Activated CD8-positive, alpha-beta memory T cell treated with anti-CD3 and anti-CD28 coated beads, Interleukin-2, amount 50 U/mL, for 24 hours (primary cell): ENCODE data around the gene MRM3.
"Not testable (repeated sequence)": the region's sequence is repeated elsewhere in the genome, so short reads cannot be mapped to it uniquely, and the experiment has no call there.

Experiments
- DNase-seq: peaks from one replicate; pipeline ENCODE4 v3.0.0-alpha.2; 2020; ENCODE audit errors: extremely low read depth

MRM3 gene, protein sequence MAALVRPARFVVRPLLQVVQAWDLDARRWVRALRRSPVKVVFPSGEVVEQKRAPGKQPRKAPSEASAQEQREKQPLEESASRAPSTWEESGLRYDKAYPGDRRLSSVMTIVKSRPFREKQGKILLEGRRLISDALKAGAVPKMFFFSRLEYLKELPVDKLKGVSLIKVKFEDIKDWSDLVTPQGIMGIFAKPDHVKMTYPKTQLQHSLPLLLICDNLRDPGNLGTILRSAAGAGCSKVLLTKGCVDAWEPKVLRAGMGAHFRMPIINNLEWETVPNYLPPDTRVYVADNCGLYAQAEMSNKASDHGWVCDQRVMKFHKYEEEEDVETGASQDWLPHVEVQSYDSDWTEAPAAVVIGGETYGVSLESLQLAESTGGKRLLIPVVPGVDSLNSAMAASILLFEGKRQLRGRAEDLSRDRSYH

DNA sequence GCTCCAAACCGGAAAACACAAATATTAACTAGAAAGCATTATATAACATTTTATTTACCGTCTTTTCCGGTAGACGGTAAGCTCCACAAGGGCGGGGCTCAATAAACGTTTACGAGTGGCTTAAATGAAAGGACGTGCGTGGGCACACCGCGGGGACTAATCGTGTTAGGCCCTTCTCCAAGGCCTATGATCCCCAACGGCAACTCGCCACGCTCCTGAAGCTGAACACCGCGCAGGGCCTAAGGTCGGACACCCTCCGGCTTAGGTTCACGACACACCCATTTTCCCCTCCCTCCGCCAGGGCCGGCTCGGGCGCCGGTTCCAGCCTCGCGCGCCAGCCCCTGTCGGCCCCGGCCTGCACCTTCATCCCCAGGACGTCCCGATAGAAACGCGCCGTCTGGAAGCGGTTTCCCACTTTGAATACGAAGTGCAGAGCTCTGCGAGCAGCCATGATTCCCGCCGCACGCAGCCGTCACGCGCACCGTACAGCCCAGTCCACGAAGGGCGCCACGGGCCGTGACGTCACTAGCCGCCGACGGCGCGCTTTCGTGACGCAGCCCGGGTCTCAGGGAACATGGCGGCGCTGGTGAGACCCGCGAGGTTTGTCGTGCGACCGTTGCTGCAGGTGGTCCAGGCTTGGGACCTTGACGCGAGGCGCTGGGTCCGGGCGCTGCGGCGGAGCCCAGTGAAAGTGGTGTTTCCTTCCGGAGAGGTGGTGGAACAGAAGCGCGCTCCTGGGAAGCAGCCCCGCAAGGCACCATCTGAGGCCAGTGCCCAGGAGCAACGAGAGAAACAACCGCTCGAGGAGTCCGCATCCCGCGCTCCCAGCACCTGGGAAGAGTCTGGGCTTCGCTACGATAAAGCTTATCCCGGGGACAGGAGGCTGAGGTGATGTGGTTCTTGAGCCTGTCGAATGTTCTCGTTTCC is at the start of gene MRM3, which contains the start of gene GLOD4:
MRM3 (plus strand) TSS at position 549 of the 927 bp plus-strand sequence; CDS start at position 575, 26 bp downstream.
GLOD4 (minus strand) TSS at position 476 of the 927 bp plus-strand sequence; CDS start at position 451, 25 bp downstream.
- DNase-seq = peak; percentile 77

DNA sequence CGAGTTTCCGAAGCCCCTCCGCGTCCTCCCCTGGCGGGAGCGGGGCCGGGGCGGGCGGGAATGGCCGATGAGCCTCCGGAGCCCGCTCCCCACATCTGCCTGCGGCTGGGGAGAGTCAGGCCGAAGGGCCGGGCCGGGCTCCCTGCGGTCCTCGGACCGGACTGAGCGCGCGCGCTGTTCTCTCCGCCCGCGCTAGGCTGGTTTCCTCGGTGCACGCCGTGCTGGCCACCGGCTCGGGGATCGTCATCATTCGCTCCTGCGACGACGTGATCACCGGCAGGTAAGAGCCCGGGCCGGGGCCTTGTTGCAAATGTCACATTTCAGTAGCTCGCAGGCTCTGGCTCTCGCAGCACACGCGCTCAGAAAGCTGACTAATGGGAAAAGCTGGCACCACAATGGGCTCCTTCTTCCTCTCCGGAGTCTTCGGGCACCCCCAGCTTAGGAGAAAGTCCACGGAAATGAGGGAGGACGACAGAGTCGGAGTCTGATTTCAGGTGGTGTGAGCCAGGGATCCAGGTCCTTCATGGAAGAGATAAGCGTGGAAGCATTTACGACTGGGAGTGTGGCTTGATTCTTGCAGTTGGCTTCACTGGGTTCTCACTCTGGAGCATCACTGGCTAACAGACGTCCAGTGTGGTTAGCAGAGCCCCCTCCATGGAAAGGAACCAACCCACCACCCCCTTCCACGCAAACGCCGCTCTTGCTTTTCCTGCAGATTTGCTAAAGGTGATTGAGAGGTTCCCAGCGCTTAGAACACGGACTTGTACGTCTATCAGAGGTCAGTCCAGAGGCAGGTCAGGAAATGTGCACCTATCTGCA is 49.0 kb upstream of the MRM3 start:
- DNase-seq = no peak

DNA sequence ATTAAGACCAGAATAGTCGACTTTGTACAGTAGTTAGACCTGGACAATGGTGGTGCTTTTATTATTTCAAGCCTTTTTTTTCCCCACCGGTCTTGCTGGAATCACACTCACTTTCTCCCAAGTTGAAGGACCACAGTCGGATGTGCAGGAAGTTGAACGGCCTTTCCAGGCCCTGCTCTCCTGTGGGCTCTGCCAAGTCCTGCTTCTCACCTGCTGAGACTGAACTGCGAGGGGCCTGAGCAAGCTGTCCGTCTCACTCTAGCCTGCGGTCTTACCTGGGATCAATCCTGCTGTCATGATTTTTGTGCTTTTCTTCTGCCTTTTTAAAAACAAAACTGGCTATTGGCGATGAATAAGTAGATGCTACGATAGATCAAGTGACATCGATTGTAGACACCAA is 48.4 kb upstream of the MRM3 start:
- no peak for DNase-seq

DNA sequence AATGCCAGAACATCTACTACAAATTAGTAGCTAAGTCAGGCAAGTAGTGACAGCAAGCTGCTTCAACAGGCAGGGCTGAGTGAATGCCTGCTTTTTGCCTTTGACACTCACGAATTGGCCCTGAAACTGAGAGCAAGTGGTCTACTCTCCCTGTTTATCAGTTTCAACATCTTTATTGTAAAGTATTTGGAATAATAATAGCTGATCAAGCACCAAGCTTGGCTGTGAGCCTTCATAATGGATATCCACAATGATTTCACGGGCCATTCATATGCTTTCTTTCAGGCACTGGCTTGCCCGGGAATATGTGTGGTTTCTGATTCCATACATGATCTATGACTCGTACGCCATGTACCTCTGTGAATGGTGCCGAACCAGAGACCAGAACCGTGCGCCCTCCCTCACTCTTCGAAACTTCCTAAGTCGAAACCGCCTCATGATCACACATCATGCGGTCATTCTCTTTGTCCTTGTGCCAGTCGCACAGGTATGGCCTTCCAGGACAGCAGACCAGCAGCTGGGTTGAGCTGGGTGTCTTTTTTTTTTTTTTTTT is 44.5 kb upstream of the MRM3 start:
- DNase-seq = no peak

DNA sequence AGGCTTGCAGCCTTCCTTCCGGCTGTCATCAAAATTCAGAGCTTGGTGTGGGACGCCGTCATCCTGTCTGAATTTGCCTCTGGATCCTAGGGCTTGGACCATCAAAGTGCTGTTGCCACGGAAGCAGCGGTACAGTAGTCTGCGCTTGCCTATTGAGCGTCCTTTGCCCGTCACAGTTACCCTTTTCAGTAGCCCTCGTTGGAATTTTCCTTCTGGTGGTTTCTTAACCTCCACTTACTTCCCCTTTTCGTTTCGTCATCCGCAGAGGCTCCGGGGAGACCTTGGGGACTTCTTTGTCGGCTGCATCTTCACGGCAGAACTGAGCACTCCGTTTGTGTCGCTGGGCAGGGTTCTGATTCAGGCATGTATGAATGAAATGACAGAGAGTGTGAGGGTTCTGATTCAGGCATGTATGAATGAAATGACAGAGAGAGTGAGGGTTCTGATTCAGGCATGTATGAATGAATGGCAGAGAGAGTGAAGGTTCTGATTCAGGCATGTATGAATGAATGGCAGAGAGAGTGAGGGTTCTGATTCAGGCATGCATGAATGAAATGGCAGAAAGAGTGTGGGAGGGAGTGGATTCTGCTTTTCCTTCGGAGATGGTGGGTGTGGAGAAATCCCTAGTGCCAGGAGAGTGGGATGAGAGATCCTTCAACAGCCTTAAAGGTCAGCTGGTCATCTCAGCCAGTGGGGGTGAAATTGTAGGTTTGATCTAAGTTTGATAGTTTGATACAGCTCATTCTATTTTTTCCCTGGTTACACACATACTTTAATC is 41.7 kb upstream of the MRM3 start:
- DNase-seq = no peak

DNA sequence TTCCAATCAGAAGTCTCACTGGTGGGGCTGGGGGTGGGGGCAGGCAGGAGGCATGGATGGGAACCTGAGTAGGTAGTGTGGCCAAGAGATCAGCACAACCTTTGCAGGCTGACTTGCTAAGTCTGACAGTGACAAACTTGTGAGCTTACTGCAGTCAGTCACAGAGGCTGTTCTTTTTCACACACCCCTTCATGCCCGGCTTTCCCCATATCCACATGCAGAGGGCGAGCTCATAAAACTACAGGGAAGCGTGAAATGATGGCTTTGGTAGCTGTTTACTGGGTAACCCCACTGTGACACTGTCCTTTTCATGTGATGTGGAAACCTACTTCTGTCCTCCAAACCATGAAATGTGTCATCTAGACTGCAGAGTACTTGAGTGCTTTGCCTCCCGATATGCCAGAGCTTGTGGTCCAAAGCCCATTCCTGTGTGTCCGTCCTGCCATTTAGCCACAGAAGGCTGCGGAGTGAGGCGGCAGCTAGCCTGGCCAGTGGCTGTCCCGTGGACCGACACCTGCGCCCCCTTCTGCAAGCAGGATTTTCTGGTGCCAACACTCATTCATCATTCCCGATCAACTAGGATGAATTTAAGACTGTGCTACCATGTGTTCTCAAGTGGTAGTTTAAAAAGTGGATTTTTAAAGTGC is 39.9 kb upstream of the MRM3 start:
- no peak for DNase-seq

DNA sequence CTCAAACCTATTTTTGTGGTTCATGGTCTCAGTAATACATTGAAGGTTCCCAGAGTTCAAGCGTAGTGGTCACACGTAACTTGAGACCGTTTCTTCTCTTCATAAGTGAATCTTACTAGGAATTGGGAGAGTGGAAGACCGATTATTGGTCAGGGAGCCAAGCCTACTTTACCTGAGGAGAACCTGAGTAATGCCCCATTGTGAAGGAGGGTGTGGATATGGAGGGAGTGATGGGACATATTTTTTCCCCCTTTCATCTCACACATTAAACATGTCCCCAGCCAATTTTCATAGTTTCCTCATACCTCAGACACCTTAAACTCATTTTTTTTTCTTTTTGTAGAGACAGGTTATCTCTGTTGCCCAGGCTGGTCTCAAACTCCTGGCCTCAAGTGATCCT is 39.0 kb upstream of the MRM3 start:
- no peak for DNase-seq

DNA sequence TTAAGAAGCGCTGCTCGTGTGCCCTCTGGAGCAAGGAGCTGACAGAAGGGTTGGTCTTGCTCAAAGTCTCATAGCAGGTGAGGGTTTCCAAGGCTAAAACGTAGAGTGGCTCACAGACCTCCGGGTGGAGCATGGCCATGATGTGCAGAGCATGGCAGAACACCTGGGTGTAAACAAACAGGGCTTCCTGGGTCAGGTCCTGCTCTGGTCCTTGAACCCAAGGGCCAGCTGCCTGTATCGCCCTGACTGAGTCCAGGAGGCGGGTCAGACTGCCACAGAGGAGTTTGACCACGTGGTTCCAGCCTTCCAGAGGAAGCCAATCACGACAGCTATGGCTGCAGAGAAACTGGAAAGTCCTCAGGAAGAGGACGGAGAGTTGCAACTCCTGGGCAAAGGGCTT is 37.2 kb upstream of the MRM3 start:
- DNase-seq = no peak

DNA sequence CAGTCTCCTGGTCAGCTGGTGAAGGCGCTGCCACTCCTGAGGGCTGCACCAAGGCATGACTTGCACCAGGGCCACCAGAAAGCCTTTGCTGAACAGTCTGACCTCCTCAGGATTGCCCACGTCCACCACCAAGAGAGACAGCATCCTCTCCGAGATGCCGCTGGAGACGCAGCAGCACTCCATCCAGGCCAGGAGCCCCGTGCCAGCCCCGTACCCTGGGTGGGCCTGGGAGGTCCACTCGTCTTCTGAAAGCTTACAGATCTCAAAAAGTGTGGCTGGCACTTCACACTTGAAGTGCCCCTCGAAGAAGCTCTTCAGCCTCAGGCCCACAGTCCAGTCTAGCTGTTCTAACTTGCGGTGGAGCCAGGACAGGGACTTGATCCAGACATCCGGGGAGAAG is 36.7 kb upstream of the MRM3 start:
- no peak for DNase-seq

DNA sequence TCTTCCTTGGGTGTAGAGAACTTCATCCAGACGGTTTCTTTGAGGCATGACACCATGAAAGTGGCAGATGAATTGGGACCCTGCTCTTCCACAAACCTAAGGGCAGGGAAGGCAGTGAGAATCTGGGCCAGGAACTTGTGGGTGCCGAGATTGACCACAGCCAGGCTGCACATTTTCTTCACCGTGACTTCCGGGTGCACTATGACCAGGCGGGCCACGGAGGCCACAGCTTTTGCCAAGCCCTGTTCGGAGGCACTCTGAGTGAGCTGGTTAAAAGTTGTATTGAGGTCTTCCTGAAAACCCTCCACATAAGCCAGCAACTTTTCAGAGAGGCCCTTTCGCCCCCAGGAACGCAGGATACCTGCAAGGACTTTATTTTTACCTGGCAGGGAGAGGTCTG is 36.0 kb upstream of the MRM3 start:
- DNase-seq = no peak

DNA sequence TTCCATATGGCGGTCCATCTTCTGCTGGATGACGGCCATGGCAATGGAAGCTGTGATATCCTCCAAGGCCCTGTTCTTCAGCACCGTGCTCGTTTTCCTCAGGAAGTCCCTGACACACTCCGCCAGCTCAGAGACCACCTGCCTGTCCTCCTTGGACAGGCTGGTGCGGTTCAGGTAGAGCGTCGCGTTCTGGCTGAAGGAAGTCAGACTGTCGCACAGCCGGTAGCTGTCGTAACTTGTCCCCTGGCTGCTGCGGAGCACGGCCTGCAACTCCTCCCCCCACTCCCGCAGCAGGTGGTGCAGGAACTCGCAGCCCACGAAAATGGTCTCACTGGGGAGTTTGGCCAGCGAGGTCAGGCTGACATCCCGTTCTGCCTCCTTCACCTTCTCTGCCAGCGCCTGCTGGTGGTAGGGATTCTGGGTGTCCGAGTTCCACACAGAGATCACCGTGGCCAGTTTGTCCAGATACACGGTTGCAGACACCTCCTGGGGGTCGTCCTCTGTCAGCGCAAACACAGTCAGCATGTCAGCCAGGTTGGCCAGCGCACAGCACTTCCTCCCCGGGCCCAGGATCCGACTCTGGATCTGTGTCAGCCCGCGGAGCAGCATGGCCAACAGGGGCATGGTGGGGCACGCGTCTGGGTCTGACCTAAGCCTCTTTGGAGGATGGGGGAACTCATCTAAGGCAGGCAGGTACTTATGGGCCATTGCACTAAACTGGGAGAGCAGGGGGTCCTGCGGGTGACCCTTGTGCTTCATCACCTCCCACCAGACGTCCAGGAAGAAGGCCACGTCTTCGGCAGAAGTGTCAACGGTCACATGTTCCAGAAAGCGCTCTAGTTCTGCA is 35.1 kb upstream of the MRM3 start:
- no peak for DNase-seq

DNA sequence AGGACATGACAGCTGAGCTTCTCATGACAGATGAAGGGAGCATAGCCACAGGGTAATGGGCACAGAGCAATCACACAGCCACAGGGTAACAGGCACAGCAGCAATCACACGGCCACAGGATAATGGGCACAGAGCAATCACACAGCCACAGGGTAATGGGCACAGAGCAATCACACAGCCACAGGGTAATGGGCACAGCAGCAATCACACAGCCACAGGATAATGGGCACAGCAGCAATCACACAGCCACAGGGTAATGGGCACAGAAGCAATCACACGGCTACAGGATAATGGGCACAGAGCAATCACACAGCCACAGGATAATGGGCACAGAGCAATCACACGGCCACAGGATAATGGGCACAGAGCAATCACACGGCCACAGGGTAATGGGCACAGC is 33.5 kb upstream of the MRM3 start:
- DNase-seq = not testable (repeated sequence)

DNA sequence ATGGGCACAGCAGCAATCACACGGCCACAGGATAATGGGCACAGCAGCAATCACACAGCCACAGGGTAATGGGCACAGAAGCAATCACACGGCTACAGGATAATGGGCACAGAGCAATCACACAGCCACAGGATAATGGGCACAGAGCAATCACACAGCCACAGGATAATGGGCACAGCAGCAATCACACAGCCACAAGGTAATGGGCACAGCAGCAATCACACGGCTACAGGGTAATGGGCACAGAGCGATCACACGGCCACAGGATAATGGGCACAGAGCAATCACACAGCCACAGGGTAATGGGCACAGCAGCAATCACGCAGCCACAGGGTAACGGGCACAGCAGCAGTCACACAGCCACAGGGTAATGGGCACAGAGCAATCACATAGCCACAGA is 32.8 kb upstream of the MRM3 start:
- not testable (repeated sequence) for DNase-seq

DNA sequence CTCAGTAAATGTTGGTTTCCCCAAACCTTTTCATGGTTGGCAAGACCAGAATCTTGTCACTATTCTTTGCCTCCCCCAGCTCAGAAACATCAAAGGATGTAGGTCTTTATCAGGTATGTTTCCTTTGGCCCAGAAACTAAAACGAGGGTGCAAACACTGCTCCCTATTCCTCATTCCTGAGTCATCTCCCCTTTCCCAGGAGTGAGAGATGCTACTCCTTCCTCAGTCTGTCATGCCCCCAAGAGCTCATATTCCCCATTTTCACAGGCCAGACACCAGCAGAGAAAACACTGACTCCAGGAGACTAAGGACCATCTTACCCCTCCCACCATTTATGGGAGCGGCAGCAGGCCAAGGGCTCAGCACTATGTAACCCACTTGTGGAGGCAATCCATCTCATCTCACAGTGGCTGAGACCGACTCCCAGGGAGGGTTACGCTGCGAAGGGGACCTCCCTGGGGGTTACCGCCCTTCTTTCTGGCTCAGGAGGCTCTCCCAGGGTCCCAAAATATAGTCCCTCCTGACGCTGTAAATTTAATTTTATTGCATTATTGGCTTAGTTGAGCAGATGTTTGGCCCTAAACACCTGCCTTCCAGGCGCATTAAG is 31.6 kb upstream of the MRM3 start:
- DNase-seq = no peak

DNA sequence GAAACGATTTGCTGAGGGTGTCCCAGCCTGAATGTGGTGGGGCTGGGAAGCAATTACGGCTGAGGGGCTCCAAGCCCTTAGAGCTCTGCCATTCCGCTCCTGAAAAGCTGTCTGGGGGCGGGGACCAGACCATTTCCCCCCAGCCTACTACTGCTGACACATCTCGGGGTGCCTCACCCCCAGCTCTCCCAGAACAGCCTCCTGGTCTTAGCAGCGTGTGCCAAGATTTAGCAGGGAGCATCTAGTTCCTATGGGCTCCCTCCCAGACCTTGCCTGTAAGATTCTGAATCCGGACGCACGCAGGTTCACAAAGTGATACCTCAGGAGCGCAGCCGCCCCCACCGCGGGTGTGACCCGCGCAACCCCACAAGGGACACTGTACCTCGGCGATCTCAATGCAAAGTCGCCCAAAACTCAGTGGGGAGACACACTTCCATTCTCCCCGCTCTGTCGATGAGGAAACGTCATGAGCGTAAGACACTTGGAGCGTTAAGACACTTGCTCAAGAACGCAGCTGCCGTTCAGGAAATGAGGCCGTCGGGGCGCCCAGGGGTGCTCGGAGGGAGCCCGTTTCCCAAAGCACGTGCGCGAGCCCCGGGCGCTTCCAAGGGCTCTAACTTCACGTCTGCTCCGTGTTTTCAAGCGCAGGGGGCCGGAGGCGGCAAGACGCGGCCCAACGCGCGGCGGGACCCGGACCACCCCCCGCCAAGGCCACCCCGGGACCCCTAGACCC is 30.7 kb upstream of the MRM3 start:
- no peak for DNase-seq

DNA sequence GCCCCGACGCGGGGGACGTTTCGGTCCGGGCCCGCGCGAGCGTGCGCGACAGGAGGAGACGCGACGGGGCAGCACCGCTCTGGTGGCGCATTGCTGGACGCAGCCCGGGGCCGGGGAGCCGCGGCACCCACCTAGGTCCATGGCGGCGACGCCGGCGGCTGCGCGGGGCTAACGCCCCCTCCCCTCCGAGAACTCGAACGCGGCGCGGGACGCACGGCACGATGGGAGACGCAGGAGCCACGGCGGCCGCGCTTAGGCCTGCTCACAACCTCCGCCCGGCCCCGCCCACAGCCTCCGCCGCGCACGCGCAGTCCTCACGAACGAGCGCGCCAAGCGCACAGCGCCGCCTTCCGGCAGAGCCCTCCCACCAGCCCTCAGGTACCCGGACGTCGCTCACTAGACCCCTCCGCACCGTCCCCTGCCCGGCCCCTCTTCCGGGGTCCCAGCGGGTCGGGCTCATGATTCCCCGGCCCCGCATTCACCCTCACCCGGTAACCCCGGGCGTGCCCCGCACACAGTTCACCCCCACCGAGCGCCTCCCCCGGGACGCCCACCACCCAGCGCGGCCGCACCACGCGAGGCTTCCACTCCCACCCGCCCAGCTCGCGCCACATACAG is 30.0 kb upstream of the MRM3 start, which contains the start of gene GEMIN4:
GEMIN4 (minus strand) TSS at position 263 of the 618 bp plus-strand sequence; CDS start at position 141, 122 bp downstream.
- peak; percentile 93 for DNase-seq

DNA sequence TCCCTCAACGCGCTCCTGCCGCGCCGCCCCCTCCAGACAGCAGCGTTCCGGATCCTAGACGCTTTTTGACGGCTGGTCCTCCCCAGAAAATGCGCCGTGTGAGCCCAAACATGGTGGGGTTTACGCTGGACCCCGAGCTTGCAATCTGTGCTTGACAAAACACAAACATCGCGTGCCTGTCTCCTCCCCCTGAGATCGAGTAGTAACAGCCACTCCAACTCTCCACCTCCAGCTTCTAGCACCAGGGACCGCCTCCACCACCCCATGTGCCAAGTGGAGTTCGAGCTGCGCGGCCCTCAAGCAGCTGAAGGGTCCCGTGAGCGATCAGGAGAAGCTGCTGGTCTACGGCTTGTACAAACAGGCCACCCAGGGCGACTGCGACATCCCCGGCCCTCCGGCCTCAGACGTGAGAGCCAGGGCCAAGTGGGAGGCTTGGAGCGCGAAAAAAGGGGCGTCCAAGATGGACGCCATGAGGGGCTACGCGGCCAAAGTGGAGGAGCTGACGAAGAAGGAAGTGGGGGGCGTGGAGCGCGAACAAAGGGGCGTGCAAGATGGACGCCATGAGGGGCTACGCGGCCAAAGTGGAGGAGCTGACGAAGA is 29.4 kb upstream of the MRM3 start:
- DNase-seq = no peak
